ENCODE data around the gene CD209.
"Not testable (repeated sequence)": the region's sequence is repeated elsewhere in the genome, so short reads cannot be mapped to it uniquely, and the experiment has no call there.

The CD209 gene

DNA sequence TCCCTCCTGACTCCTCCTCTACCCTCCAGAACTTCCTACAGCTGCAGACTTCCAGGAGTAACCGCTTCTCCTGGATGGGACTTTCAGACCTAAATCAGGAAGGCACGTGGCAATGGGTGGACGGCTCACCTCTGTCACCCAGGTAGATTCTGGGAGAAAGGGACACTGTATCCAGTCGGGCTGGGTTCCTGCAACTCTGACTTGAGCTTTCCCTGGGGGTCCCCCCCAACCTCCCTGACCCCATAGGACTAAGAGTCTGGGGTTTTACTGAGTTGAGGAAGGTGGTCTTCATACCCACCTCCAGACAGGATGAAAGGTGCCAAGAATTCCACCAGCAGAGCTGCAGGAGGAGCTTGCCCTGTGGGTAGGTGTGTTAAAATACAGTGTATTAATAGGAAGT, 20.2 kb upstream of the CD209 start:
- DNase-seq (ENCODE audit: low spot score), result no peak

GRCh38 chr19:7766535-7766934, 19.2 kb upstream of the CD209 start:
- no peak for DNase-seq (ENCODE audit: low spot score)
- TF ChIP-seq, protein P1, sequence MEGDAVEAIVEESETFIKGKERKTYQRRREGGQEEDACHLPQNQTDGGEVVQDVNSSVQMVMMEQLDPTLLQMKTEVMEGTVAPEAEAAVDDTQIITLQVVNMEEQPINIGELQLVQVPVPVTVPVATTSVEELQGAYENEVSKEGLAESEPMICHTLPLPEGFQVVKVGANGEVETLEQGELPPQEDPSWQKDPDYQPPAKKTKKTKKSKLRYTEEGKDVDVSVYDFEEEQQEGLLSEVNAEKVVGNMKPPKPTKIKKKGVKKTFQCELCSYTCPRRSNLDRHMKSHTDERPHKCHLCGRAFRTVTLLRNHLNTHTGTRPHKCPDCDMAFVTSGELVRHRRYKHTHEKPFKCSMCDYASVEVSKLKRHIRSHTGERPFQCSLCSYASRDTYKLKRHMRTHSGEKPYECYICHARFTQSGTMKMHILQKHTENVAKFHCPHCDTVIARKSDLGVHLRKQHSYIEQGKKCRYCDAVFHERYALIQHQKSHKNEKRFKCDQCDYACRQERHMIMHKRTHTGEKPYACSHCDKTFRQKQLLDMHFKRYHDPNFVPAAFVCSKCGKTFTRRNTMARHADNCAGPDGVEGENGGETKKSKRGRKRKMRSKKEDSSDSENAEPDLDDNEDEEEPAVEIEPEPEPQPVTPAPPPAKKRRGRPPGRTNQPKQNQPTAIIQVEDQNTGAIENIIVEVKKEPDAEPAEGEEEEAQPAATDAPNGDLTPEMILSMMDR (IDR thresholded peaks at IDR 0.05; ENCODE audit: extremely low read depth, missing control alignments), result no peak

More for the DNA sequence above, 20.2 kb upstream of the CD209 start:
- TF ChIP-seq, protein P1 (IDR thresholded peaks at IDR 0.05; ENCODE audit: extremely low read depth, missing control alignments), result no peak

DNA sequence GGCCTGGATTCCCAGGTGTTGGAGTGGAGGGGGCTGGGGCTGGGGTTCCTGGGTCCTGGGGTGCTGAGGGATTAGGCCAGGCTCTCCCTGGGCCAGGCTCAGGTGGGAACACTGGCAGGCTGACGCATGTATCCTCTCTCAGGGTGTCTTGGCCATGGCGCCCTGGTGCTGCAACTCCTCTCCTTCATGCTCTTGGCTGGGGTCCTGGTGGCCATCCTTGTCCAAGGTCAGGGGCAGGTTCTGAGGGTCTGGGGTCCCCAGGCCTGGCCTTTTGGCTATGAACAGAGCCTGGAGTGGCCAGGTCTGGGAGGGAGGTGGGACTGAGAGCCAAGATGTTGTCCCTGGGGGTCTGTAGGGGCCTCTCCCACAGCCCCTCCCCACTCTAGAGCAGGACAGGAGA, 17.7 kb upstream of the CD209 start:
- not testable (repeated sequence) for DNase-seq (ENCODE audit: low spot score)

DNA sequence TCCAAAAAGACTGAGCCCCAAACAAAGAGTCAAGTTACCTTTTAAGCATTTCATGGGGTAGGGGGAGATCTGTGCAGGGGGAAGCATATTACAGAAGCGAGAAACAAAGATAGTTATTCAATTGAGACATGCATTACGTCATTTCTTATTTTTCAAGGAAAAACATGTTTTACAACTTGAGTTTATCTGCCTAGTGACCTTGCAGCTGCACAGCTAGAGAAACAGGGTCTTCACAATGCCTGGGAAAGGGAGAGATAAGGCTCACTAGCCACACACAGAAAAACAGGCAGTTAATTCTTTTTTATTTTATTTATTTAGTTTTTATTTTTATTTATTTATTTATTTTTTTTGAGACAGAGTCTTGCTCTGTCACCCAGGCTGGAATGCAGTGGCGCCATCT, 16.8 kb upstream of the CD209 start:
- DNase-seq (ENCODE audit: low spot score), result not testable (repeated sequence)

DNA sequence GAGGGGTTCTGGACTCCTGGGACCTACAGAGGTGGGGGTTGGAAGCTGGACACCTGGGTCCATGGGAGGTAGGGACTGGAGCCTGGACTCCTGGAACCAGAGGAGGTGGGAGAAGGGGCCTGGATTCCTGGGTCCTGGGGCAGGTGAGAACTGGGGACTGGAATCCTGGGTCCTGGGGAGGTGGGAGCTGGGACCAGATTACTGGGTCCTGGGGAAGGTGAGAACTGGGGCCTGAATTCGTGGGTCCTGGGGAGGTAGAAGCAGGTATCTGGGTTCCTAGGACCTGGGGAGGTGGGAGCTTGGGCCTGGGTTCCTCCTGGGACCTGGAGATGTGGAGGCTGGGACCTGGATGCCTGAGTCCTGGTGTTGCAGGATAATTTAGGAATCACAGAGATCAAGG, 16.4 kb upstream of the CD209 start:
- DNase-seq (ENCODE audit: low spot score), result no peak

DNA sequence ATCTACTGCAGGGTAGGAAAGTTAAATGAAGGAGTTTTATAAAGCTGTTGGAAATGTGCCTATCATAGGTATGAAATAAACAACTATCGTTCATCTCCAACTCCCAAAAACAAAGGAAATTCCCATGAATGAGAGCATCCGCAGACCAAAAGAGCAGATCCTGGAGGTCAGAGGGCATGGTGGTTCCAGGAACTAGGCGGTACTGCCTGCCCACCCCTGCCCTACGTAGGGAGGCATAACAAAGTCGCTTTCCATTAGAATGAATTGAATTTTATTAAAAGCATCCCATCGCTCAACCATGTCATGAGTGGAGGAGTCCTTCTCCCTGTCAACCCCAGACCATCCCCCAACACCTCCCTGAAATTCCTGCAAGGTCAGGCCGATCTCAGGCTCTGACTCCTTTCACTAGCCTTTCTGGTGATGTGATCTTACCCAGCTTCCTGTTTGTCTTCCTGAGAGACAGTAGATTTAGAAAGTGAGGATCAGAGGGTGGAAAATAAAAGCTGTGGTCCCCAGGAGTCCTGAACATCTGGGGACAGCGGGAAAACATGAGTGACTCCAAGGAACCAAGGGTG, 15.5 kb upstream of the CD209 start, which contains the start of gene CLEC4M:
Gene CLEC4M, plus strand, starts transcription at position 525 of the 575 bp plus-strand sequence. Its CDS starts 24 bp downstream, at position 549.
- DNase-seq (ENCODE audit: low spot score), result no peak
- TF ChIP-seq, protein P1 (IDR thresholded peaks at IDR 0.05; ENCODE audit: extremely low read depth, missing control alignments), result no peak

More for the DNA sequence above, 16.4 kb upstream of the CD209 start:
- TF ChIP-seq, protein P1 (IDR thresholded peaks at IDR 0.05; ENCODE audit: extremely low read depth, missing control alignments), result no peak

GRCh38 chr19:7759156-7759555, 11.8 kb upstream of the CD209 start:
- no peak for DNase-seq (ENCODE audit: low spot score)

DNA sequence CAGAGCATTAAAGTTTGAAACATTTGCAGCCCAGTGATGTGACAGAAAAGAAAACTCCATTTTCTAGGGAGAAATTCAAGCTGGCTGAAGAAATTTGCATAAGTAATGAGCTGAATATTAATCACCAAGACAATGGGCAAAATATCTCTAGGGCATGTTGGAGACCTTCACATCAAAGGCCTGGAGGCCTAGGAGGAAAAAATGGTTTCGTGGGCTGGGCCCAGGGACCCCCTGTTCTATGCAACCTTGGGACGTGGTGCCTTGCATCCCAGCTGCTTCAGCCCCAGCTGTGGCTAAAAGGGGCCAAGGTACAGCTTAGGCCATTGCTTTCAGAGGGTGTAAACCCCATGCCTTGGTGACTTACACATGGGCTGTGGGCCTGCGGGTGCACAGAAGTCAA, 10.0 kb upstream of the CD209 start:
- no peak for DNase-seq (ENCODE audit: low spot score)
- TF ChIP-seq, protein P1 (IDR thresholded peaks at IDR 0.05; ENCODE audit: extremely low read depth, missing control alignments), result no peak

More at GRCh38 chr19:7759156-7759555, 11.8 kb upstream of the CD209 start:
- TF ChIP-seq, protein P1 (IDR thresholded peaks at IDR 0.05; ENCODE audit: extremely low read depth, missing control alignments), result no peak

All from GM20000 (cell line).